Mammary epithelial cell (primary cell): Measurements from ENCODE around the gene DSC3.

Experiments used
- EZH2 ChIP-seq: IDR thresholded peaks from 2 replicates; pipeline ENCODE4 v1.6.1; 2012; ENCODE audit warnings: low read length, inconsistent platforms, borderline replicate concordance
- TF ChIP-seq, protein P1 (sequence below), 2 donors: IDR thresholded peaks in 1 of 2; conservative IDR thresholded peaks in 1 of 2; 2 replicates each; pipeline ENCODE4 v1.5.1; 2011 to 2012; ENCODE audit warnings: inconsistent platforms in 2 of 2, low read length in 2 of 2, mild to moderate bottlenecking in 2 of 2, control low read depth in 1 of 2, low read depth in 1 of 2; ENCODE audit not compliant: insufficient read depth in 1 of 2; ENCODE audit errors: extremely low read depth in 1 of 2

DNA sequence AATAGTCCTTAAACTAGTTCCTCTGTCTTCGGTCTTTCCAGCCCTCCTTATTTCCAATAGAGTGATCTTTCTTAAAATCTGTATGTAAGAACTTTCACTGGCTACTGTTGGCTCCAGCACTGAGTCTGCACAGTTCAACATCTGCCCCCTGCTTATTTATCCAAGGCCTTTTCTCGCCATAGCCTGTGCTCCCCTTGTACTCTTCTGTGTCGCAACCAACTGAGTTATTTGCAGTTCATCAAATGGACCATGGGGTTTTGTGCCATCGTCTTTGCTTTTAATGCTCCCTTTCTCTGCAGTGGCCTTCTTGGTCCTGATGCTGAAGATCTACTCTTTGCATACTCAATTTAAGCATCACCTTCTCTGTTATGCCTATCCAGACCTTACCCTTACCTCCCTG, 77.3 kb downstream of the DSC3 start:
- no peak for TF ChIP-seq EZH2
- TF ChIP-seq, protein P1, sequence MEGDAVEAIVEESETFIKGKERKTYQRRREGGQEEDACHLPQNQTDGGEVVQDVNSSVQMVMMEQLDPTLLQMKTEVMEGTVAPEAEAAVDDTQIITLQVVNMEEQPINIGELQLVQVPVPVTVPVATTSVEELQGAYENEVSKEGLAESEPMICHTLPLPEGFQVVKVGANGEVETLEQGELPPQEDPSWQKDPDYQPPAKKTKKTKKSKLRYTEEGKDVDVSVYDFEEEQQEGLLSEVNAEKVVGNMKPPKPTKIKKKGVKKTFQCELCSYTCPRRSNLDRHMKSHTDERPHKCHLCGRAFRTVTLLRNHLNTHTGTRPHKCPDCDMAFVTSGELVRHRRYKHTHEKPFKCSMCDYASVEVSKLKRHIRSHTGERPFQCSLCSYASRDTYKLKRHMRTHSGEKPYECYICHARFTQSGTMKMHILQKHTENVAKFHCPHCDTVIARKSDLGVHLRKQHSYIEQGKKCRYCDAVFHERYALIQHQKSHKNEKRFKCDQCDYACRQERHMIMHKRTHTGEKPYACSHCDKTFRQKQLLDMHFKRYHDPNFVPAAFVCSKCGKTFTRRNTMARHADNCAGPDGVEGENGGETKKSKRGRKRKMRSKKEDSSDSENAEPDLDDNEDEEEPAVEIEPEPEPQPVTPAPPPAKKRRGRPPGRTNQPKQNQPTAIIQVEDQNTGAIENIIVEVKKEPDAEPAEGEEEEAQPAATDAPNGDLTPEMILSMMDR (conservative IDR thresholded peaks at IDR 0.05 in 1 of 2, IDR thresholded peaks at IDR 0.05 in 1 of 2; ENCODE audit: extremely low read depth in 1 of 2, insufficient read depth in 1 of 2, low read depth in 1 of 2, low read length in 2 of 2) = no peak
